Neuronal stem cell (in vitro differentiated cells): Measurements from ENCODE around the gene MAP1S.
"Not testable (repeated sequence)": the region's sequence is repeated elsewhere in the genome, so short reads cannot be mapped to it uniquely, and the experiment has no call there.

Source experiments
- DNase-seq: peaks from one replicate; pipeline ENCODE4 v3.0.0-alpha.2; 2013; ENCODE audit warnings: low spot score
- H2AFZ ChIP-seq: one replicate; pipeline ENCODE4 v1.6.1; 2013; ENCODE audit warnings: mild to moderate bottlenecking, low read length, inconsistent platforms
- H2AK5ac ChIP-seq: 2 replicates; pipeline ENCODE4 v1.6.1; 2013; ENCODE audit warnings: low read depth, mild to moderate bottlenecking, inconsistent platforms, low read length, moderate library complexity, mixed read lengths
- H2BK120ac ChIP-seq: 2 replicates; pipeline ENCODE4 v1.6.1; 2013; ENCODE audit warnings: low read depth, mild to moderate bottlenecking, inconsistent platforms, low read length, moderate library complexity, mixed read lengths
- H2BK12ac ChIP-seq: one replicate; pipeline ENCODE4 v1.6.1; 2013; ENCODE audit warnings: low read length, inconsistent platforms
- H2BK15ac ChIP-seq: 2 replicates; pipeline ENCODE4 v1.6.1; 2013; ENCODE audit warnings: mild to moderate bottlenecking, low read length, inconsistent platforms, mixed read lengths
- H2BK5ac ChIP-seq: one replicate; pipeline ENCODE4 v1.6.1; 2013; ENCODE audit warnings: inconsistent platforms, mild to moderate bottlenecking, low read length, moderate library complexity
- H3K14ac ChIP-seq: one replicate; pipeline ENCODE4 v1.6.1; 2013; ENCODE audit warnings: low read length, inconsistent platforms
- H3K18ac ChIP-seq: 2 replicates; pipeline ENCODE4 v1.6.1; 2013; ENCODE audit warnings: low read length, inconsistent platforms
- H3K23ac ChIP-seq: 2 replicates; pipeline ENCODE4 v1.6.1; 2013; ENCODE audit warnings: low read depth, mild to moderate bottlenecking, mixed read lengths, low read length, inconsistent platforms; ENCODE audit not compliant: poor library complexity
- H3K27ac ChIP-seq: replicated peaks from 3 replicates; pipeline ENCODE4 v1.5.1; 2013; ENCODE audit warnings: low read length, inconsistent platforms
- H3K27me3 ChIP-seq, 3 experiments: 2 replicates each; pipeline ENCODE4 v1.6.1; 2013; ENCODE audit warnings: low read length in 3 of 3, mild to moderate bottlenecking in 2 of 3, inconsistent platforms in 1 of 3, low read depth in 1 of 3, mixed read lengths in 1 of 3, moderate library complexity in 1 of 3; ENCODE audit not compliant: control insufficient read depth in 3 of 3, insufficient read depth in 3 of 3
- H3K36me3 ChIP-seq, 2 donors: replicated peaks in 1 of 2; 2 replicates each; pipeline ENCODE4 v1.6.1; 2013; ENCODE audit warnings: low read length in 2 of 2; ENCODE audit not compliant: control insufficient read depth in 2 of 2, insufficient read depth in 2 of 2
- H3K4ac ChIP-seq: 2 replicates; pipeline ENCODE4 v1.6.1; 2013; ENCODE audit warnings: inconsistent platforms, mild to moderate bottlenecking, low read length, moderate library complexity
- H3K4me1 ChIP-seq, 2 donors: 1 replicate in 1 of 2; 2 replicates in 1 of 2; pipeline ENCODE4 v1.6.1; 2013; ENCODE audit warnings: low read length in 2 of 2, low read depth in 1 of 2; ENCODE audit not compliant: control insufficient read depth in 2 of 2, insufficient read depth in 1 of 2
- H3K4me2 ChIP-seq: one replicate; pipeline ENCODE4 v1.6.1; 2013; ENCODE audit warnings: mild to moderate bottlenecking, low read length, inconsistent platforms; ENCODE audit not compliant: insufficient read depth, poor library complexity, severe bottlenecking
- H3K4me3 ChIP-seq, 2 donors: 2 replicates each; pipeline ENCODE4 v1.5.1; 2013; ENCODE audit warnings: low read length in 2 of 2, mild to moderate bottlenecking in 2 of 2, inconsistent platforms in 1 of 2, moderate library complexity in 1 of 2
- H3K79me1 ChIP-seq: one replicate; pipeline ENCODE4 v1.6.1; 2013; ENCODE audit warnings: low read depth, mild to moderate bottlenecking, inconsistent platforms, low read length, moderate library complexity
- H3K9ac ChIP-seq: one replicate; pipeline ENCODE4 v1.6.1; 2013; ENCODE audit warnings: mild to moderate bottlenecking, low read depth, low read length, inconsistent platforms; ENCODE audit not compliant: poor library complexity
- H3K9me3 ChIP-seq, 2 donors: replicated peaks in 1 of 2; 2 replicates each; pipeline versions ENCODE3 to v1.6.1; 2013; ENCODE audit warnings: low read length in 2 of 2, mild to moderate bottlenecking in 2 of 2, inconsistent platforms in 1 of 2, low read depth in 1 of 2, mixed read lengths in 1 of 2, moderate library complexity in 1 of 2; ENCODE audit not compliant: control insufficient read depth in 2 of 2, insufficient read depth in 1 of 2
- H4K8ac ChIP-seq: one replicate; pipeline ENCODE4 v1.6.1; 2013; ENCODE audit warnings: low read depth, mild to moderate bottlenecking, inconsistent platforms, low read length, moderate library complexity
- H4K91ac ChIP-seq: one replicate; pipeline ENCODE4 v1.6.1; 2013; ENCODE audit warnings: low read length, low read depth, mild to moderate bottlenecking, inconsistent platforms; ENCODE audit not compliant: poor library complexity
- WGBS, 2 donors: extraction: QIAGEN DNeasy Blood & Tissue Kit; methylation state at CpG; one replicate each; pipeline ENCODE4 v1.1.7; 2013; ENCODE audit warnings: missing lambda C conversion rate in 2 of 2, mixed read lengths in 1 of 2; ENCODE audit not compliant: insufficient read length in 2 of 2, insufficient replicate concordance in 1 of 2; ENCODE audit errors: extremely low coverage in 2 of 2; 5-methylcytosine and 5-hydroxymethylcytosine counted together

MAP1S gene

GRCh38 chr19:17778968-17779929, 60.0 kb downstream of the MAP1S start:
- Histone ChIP-seq H2AK5ac (peak overlapping the region; percentile 100), H3K27me3 (no peaks in the 10 kb centered on the region), H2AFZ (peak overlapping the region; percentile 82), H3K4me3 (peak overlapping the region in 1 of 2 donors; percentile 75), H3K4me1 (peaks cover 5 to 14% of the 10 kb centered on the region in 2 donors), H4K8ac (no peak overlapping the region), H3K14ac (peak overlapping the region; percentile 98), H2BK5ac (peak overlapping the region; percentile 82), H2BK120ac (peak overlapping the region; percentile 21), H2BK12ac (peak overlapping the region; percentile 99), H3K4ac (peak overlapping the region; percentile 84), H3K79me1 (peaks cover 2% of the 10 kb centered on the region), H3K9ac (peak overlapping the region; percentile 92), H3K18ac (peak overlapping the region; percentile 95), H3K27ac (peak overlapping the region; percentile 43), H2BK15ac (peak overlapping the region; percentile 99), H3K9me3 (no peaks in the 10 kb centered on the region), H3K23ac (peak overlapping the region; percentile 95), H4K91ac (peak overlapping the region; percentile 64), H3K36me3 (peaks cover 0 to 3% of the 10 kb centered on the region in 2 donors), H3K4me2 (peak overlapping the region; percentile 59)
- peak; percentile 66 for DNase-seq
- WGBS, 2 donors = no CpG with 5 or more reads among the region's 25 CpGs

GRCh38 chr19:17780781-17781180, 61.5 kb downstream of the MAP1S start:
- Histone ChIP-seq H2BK15ac (no peak overlapping the region), H3K36me3 (peaks cover 0 to 4% of the 10 kb centered on the region in 2 donors), H3K23ac (no peak overlapping the region), H3K4me3 (no peak overlapping the region), H2AK5ac (no peak overlapping the region), H2BK12ac (no peak overlapping the region), H4K8ac (no peak overlapping the region), H3K4ac (no peak overlapping the region), H3K79me1 (peaks cover 2% of the 10 kb centered on the region), H3K4me1 (peaks cover 5 to 14% of the 10 kb centered on the region in 2 donors), H3K9me3 (no peaks in the 10 kb centered on the region), H3K4me2 (no peak overlapping the region), H3K9ac (no peak overlapping the region), H3K27ac (no peak overlapping the region), H2AFZ (no peak overlapping the region), H2BK5ac (no peak overlapping the region), H3K27me3 (no peaks in the 10 kb centered on the region), H2BK120ac (no peak overlapping the region), H4K91ac (no peak overlapping the region), H3K14ac (no peak overlapping the region), H3K18ac (no peak overlapping the region)
- no CpG with 5 or more reads among the region's 2 CpGs for WGBS, 2 donors
- DNase-seq = no peak

GRCh38 chr19:17783721-17784120, 64.4 kb downstream of the MAP1S start:
- H4K91ac ChIP-seq, H2BK12ac ChIP-seq, H3K79me1 ChIP-seq, H3K9me3 ChIP-seq, H3K27ac ChIP-seq, H2AFZ ChIP-seq, H2BK5ac ChIP-seq, H3K18ac ChIP-seq, H3K4me2 ChIP-seq, H2BK15ac ChIP-seq, H3K23ac ChIP-seq, DNase-seq, H2BK120ac ChIP-seq, H3K4me3 ChIP-seq, H2AK5ac ChIP-seq, H3K36me3 ChIP-seq, H3K14ac ChIP-seq, H3K4ac ChIP-seq, H4K8ac ChIP-seq, H3K27me3 ChIP-seq, H3K9ac ChIP-seq: not testable (repeated sequence)
- H3K4me1 ChIP-seq = peaks cover 5 to 10% of the 10 kb centered on the region in 2 donors
- no CpG with 5 or more reads among the region's 5 CpGs for WGBS, 2 donors
